ENCODE results near the gene PSMA3.
"Not testable (repeated sequence)": the region's sequence is repeated elsewhere in the genome, so short reads cannot be mapped to it uniquely, and the experiment has no call there.

Gene PSMA3

GRCh38 chr14:58244556-58245387 is at the start of gene PSMA3:
Gene PSMA3, plus strand, starts transcription at chr14:58244843. Its CDS starts 78 bp downstream, at chr14:58244921.
- DNase-seq (ENCODE audit: low read depth), result peak; percentile 94

DNA sequence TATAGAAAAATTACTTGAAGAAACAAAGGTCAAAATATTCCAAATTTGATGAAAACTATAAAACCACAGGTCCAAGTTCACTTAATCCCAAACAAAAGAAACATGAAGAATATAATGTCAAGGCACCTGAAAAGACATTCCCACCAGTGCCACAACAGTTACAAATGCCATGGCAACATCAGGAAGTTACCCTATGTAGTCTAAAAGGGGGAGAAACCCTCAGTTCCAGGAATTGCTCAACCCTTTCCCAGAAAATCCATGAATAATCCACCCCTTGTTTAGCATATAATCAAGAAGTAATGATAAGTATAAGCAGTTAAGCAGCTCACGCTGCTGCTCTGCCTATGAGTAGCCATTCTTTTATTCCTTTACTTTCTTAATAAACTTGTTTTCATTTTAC is 48.4 kb upstream of the PSMA3 start:
- no peak for DNase-seq (ENCODE audit: low read depth)

GRCh38 chr14:58198086-58198485 is 46.6 kb upstream of the PSMA3 start:
- DNase-seq (ENCODE audit: low read depth), result no peak

DNA sequence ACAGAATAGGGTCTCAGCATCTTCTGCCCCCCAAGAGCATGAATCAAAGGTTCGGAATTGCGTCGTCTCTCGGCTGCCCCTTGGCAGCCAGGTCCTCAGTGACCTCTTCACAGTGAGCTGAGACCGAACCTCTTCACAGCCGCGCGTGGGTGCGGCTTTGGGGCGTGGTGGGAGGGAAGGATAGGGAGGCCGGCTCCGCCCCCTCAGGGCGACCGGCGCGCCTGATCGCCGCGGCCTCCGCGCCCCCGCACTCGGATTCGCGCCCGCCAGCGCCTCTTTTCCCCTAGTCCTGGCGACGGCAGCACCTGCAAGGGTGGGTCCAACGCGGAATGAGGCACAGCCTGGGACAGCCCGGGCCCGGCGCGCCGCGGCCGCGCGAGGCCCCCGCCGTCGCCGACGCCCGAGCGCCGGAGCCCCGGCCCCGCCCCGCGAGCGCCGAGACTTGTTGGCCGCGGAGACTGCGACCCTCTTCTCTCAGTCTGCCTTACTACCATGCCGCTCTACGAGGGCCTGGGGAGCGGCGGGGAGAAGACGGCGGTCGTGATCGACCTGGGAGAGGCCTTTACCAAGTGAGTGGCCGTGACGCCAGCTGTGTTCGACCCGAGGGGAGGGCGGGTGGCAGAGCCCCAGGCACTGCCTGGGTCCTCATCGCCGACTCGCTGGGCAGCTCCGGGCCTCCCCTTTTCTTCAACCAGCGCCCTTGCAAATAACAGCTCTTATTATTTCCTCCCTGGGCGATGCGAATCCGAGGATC is 44.7 kb upstream of the PSMA3 start, which contains the start of gene ACTR10:
ACTR10 (plus strand) TSS at position 424 of the 754 bp plus-strand sequence; CDS start at position 493, 69 bp downstream.
- DNase-seq (ENCODE audit: low read depth), result peak; percentile 70

DNA sequence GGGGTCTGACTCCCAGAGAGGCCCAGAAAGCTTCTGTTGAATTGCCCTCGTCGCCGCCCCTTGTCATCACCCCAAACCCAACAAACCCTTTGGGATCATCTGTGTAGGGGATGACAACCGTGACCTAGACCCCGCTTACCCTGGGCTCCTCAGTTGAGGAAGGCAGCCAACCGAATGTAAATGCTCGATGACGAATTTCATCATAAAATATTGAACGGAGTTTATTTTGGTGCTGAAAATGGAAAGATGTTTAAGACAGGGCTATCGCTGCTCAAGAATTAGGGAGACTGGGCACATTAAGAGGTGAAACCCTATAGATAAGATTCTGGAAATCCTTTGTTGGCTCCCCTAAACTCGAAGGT is 44.2 kb upstream of the PSMA3 start:
- no peak for DNase-seq (ENCODE audit: low read depth)

DNA sequence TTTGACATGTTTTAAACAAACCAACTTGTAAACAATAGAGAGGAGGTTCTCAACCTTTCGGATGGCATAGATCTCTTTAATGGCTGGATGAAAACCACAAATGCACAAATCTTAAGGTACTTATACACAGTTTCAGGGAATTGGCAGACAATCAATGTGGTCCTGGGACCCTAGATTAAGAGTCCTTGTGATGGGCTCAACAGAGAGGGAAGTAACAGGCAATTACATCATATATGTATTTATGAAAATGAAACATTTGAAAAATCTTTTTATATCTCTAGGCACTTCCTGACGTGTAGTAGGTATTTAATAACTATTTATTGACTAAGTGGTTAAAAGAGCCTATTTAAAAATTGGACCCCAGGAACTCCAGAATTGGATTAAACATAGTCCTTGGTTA is 43.8 kb upstream of the PSMA3 start:
- no peak for DNase-seq (ENCODE audit: low read depth)

GRCh38 chr14:58213176-58213575 is 31.5 kb upstream of the PSMA3 start:
- DNase-seq (ENCODE audit: low read depth), result no peak

DNA sequence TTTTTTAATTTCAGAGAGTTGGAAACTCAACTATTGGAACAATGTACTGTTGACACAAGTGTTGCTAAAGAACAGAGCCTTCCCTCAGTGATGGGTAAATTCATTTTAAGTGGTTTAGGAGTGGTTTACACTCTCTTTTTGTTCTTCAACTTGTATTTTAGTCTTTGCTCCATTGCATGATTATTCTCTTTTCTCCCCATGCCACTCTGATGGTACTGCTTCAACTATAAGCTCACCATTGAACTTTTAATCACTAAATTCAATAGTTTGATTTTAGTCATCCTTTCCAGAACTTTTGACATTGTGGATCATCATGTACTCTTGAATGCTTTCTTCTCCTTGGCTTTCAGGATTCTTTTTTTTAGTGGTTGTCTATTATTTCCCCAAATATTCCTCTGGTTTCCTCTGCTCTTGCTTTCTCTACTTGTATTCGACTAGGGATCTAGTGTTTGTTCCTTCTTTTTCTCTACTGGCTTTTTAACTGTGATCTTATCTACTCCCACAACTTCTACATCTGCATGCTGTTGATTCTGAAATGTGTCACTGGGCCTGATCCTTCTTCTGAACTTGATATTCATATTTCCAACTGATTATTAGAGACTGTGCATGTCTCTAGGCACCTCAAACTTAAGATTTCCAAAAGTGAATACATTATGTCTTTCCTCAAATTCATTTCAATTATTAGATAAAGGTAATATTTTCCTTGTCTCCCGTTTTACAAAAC is 29.3 kb upstream of the PSMA3 start:
- no peak for DNase-seq (ENCODE audit: low read depth)

GRCh38 chr14:58216544-58216943 is 28.1 kb upstream of the PSMA3 start:
- no peak for DNase-seq (ENCODE audit: low read depth)

GRCh38 chr14:58227096-58227819 is 17.4 kb upstream of the PSMA3 start:
- DNase-seq (ENCODE audit: low read depth), result no peak

GRCh38 chr14:58238252-58239243 is 6.1 kb upstream of the PSMA3 start:
- no peak for DNase-seq (ENCODE audit: low read depth)

DNA sequence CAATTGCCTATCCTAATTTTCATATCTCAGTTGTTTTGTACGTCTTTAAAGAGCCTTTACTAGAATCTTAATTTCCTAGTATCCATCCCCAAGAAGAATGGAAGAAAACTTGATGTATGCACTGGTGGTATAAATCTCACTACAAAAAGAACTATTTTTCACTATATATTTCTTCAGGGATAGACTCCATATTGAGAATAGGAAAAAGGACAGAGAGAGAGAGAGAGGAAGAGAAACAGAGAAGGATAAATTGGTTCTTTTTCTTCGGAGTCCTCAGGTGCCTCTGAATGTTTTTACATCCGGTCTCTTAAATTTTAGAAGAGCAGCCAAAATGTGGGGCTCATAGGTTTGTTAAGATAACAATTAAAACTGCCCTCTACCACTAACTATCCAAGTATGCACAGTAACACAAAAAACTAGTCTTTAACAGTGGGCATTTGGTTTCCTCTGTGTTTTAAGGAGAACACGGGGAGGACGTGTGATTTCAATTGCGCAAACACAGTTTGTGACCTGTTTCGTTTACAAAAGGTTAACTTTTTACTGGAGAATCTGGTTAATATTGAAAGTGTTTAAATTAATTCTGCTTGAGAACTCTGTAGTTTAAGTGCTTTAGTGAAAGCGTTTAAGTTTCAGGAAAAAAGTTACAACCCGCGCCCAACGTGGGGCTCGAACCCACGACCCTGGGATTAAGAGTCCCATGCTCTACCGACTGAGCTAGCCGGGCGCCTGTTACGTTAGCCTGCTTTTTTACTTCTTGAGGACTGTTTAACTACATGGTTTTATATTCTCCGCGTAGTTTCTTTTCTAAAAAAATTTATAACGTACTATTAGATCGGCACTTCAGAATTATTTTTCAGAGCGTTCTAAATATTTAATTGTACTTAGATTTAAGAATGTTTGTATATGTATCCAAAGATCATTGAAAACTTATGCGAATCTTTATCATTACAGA is 5.1 kb upstream of the PSMA3 start:
- peak; percentile 67 for DNase-seq (ENCODE audit: low read depth)

- DNase-seq (ENCODE audit: low read depth), result no peak
Measured at GRCh38 chr14:58243790-58244555, 670 bp upstream of the PSMA3 start.

DNA sequence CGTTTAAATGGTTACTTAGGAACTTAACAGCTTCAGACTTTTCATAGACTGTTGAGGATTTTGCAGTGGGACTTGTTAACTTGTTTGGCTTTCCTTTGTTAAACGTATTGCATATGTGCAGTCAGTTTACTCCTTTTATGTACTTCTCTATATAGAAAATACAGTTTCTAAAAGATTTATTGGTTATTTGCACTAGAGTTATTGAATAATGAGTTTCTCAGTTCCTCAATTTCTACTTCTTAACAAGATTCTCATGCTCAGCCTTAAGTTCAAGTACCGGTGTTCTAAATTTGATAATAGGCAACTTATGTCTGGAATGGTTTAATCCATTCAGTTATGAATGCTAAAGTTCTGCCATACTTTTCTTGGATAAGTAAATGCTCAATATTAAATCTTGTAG is 919 bp downstream of the PSMA3 start:
- no peak for DNase-seq (ENCODE audit: low read depth)

- DNase-seq (ENCODE audit: low read depth), result no peak
Measured at GRCh38 chr14:58249611-58250010, 5.0 kb downstream of the PSMA3 start.

- DNase-seq (ENCODE audit: low read depth), result no peak
Measured at GRCh38 chr14:58258156-58258555, 13.5 kb downstream of the PSMA3 start.

DNA sequence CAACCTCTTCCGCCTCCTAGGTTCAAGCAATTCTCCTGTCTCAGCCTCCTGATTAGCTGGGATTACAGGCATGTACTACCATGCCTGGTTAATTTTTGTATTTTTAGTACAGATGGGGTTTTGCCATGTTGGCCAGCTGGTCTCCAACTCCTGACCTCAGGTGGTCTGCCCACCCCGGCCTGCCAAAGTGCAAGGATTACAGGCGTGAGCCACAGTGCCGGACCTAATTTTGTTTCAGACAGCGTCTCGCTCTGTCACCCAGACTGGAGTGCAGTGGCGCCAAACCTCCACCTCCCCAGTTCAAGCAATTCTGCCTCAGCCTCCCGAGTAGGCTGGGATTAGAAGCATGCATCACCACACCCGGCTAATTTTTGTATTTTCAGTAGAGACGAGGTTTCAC is 17.4 kb downstream of the PSMA3 start:
- not testable (repeated sequence) for DNase-seq (ENCODE audit: low read depth)

DNA sequence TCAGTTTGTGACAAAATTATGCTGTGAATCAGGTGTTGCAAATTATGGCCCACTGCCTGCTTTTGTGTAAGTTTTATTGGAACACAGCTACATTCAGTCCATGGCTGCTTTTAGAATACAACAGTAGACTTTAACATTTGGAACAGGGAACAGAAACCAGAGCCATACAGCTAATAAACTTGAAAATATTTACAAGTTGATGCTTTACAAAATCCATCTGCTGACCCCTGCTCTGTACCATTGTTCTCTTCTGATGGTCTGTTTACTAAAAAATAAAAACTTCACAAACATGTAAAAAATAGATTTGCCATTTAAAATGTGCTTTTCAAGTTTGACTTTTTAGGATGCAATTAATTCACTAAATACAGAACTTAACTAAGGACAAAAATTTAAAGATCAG is 20.8 kb downstream of the PSMA3 start:
- no peak for DNase-seq (ENCODE audit: low read depth)

- no peak for DNase-seq (ENCODE audit: low read depth)
Measured at GRCh38 chr14:58270628-58271027, 26.0 kb downstream of the PSMA3 start.

All from stimulated activated CD8-positive, alpha-beta memory T cell treated with anti-CD3 and anti-CD28 coated beads, Interleukin-7, amount 100 ng/mL, for 24 hours (primary cell).